Measurements from ENCODE around the gene GRHPR. TPM values are rescaled to one million over a fixed set of nuclear protein-coding genes. Genes with fewer than 3 reads are reported as not detected.

The GRHPR gene
- total RNA-seq, 1 donor from 2014 or later, result 104 TPM

GRCh38 chr9:37444890-37445289 is 22.4 kb downstream of the GRHPR start:
- TF ChIP-seq, protein P1, sequence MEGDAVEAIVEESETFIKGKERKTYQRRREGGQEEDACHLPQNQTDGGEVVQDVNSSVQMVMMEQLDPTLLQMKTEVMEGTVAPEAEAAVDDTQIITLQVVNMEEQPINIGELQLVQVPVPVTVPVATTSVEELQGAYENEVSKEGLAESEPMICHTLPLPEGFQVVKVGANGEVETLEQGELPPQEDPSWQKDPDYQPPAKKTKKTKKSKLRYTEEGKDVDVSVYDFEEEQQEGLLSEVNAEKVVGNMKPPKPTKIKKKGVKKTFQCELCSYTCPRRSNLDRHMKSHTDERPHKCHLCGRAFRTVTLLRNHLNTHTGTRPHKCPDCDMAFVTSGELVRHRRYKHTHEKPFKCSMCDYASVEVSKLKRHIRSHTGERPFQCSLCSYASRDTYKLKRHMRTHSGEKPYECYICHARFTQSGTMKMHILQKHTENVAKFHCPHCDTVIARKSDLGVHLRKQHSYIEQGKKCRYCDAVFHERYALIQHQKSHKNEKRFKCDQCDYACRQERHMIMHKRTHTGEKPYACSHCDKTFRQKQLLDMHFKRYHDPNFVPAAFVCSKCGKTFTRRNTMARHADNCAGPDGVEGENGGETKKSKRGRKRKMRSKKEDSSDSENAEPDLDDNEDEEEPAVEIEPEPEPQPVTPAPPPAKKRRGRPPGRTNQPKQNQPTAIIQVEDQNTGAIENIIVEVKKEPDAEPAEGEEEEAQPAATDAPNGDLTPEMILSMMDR (IDR thresholded peaks at IDR 0.05; ENCODE audit: borderline replicate concordance), result no peak
- H3K36me3 ChIP-seq, result peaks cover 31% of the 10 kb centered on the region

GRCh38 chr9:37445832-37446231 is 23.3 kb downstream of the GRHPR start:
- Histone ChIP-seq H3K36me3 (peaks cover 21% of the 10 kb centered on the region), H3K4me3 (no peak overlapping the region), H3K27ac (replicated peaks) (no peak overlapping the region), H3K27me3 (ENCODE audit: low read depth) (no peaks in the 10 kb centered on the region), H3K9me3 (replicated peaks) (no peaks in the 10 kb centered on the region), H3K4me1 (no peaks in the 10 kb centered on the region)
- TF ChIP-seq, protein P1 (IDR thresholded peaks at IDR 0.05; ENCODE audit: borderline replicate concordance), result no peak
- DNase-seq, result no peak
- intact Hi-C loops (cut with micrococcal nuclease), result no loop called here

More at GRCh38 chr9:37444890-37445289, 22.4 kb downstream of the GRHPR start:
- Histone ChIP-seq H3K27me3 (ENCODE audit: low read depth) (no peaks in the 10 kb centered on the region), H3K4me1 (no peaks in the 10 kb centered on the region), H3K9me3 (replicated peaks) (no peaks in the 10 kb centered on the region), H3K4me3 (no peak overlapping the region), H3K27ac (replicated peaks) (no peak overlapping the region)
- intact Hi-C loops (cut with micrococcal nuclease), result no loop called here
- DNase-seq, result no peak

- peaks cover 16% of the 10 kb centered on the region for H3K36me3 ChIP-seq
- H3K27me3 ChIP-seq (ENCODE audit: low read depth), result no peaks in the 10 kb centered on the region
- no peak overlapping the region for H3K27ac ChIP-seq (replicated peaks)
- TF ChIP-seq, protein P1 (IDR thresholded peaks at IDR 0.05; ENCODE audit: borderline replicate concordance), result no peak
- H3K4me1 ChIP-seq, result peaks cover 3% of the 10 kb centered on the region
- H3K4me3 ChIP-seq, result no peak overlapping the region
- intact Hi-C loops (cut with micrococcal nuclease), result no loop called here
- H3K9me3 ChIP-seq (replicated peaks), result no peaks in the 10 kb centered on the region
- no peak for DNase-seq
Measured at GRCh38 chr9:37446401-37446800, 23.9 kb downstream of the GRHPR start.

GRCh38 chr9:37447111-37447510 is 24.6 kb downstream of the GRHPR start:
- H3K4me3 ChIP-seq, result no peak overlapping the region
- TF ChIP-seq, protein P1 (IDR thresholded peaks at IDR 0.05; ENCODE audit: borderline replicate concordance), result no peak
- H3K27me3 ChIP-seq (ENCODE audit: low read depth), result no peaks in the 10 kb centered on the region
- H3K4me1 ChIP-seq, result peaks cover 10% of the 10 kb centered on the region
- DNase-seq, result no peak
- H3K36me3 ChIP-seq, result peaks cover 8% of the 10 kb centered on the region
- no peaks in the 10 kb centered on the region for H3K9me3 ChIP-seq (replicated peaks)
- intact Hi-C loops (cut with micrococcal nuclease), result no loop called here
- H3K27ac ChIP-seq (replicated peaks), result no peak overlapping the region

DNA sequence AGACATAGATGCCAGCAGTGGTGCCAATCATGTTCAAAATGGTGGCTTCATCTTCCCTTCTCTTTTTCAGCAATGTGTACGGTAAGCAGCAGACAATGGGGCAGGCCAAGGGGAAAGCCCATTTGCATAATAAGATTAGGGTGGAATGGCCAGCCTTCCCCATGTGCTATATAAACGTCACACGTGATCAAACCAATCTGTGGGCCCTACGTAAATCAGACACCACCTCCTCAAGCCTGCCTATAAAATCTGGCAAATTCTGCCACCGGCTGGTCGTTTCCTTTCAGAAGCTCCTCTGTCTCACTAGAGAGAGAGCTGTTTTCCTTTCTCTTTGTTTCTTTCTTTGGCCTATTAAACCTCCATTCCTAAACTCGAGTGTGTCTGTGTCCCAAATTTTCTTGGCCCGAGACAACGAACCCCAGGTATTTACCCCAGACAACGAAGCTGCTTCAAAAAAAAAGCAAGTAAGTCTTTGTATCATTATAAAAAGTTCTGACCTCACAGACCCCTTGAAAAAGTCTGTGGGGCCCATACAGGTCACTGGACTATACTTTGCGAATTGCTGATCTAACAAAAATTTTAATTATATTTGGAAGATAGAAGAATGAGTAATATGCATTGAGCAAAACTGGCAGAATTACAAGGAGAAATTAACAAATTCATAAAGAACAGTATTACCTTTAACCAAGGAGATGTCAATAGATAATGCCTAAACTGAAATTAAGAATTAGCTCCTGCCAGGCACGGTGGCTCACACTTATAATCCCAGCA is 27.6 kb downstream of the GRHPR start:
- peaks cover 20% of the 10 kb centered on the region for H3K4me1 ChIP-seq
- H3K4me3 ChIP-seq, result no peak overlapping the region
- TF ChIP-seq, protein P1 (IDR thresholded peaks at IDR 0.05; ENCODE audit: borderline replicate concordance), result no peak
- no peak overlapping the region for H3K27ac ChIP-seq (replicated peaks)
- intact Hi-C loops (cut with micrococcal nuclease), result no loop called here
- peaks cover 9% of the 10 kb centered on the region for H3K36me3 ChIP-seq
- H3K27me3 ChIP-seq (ENCODE audit: low read depth), result no peaks in the 10 kb centered on the region
- DNase-seq, result no peak
- peaks cover 1% of the 10 kb centered on the region for H3K9me3 ChIP-seq (replicated peaks)
